Neural cell (in vitro differentiated cells): ENCODE results near the gene GFRA4.

ENCODE experiments used
- CTCF ChIP-seq: fragments of 450-650 bp; IDR thresholded peaks from 2 replicates; pipeline ENCODE4 v1.5.1; 2014; ENCODE audit warnings: antibody characterized with exemption, mild to moderate bottlenecking, moderate library complexity; ENCODE audit not compliant: poor library complexity, severe bottlenecking
- RAD21 ChIP-seq: fragments of 450-650 bp; conservative IDR thresholded peaks from 2 replicates; pipeline ENCODE4 v1.6.1; 2014; ENCODE audit warnings: antibody characterized with exemption, mild to moderate bottlenecking, moderate library complexity

- TF ChIP-seq CTCF, result no peak
- no peak for TF ChIP-seq RAD21
Measured at GRCh38 chr20:3633913-3634478, 29.2 kb downstream of the GFRA4 start.
